NOMO-1 treated with dmso at 0.1 percent for 144 hours (cell line): Measurements from ENCODE around the gene YARS1.

Experiments
- DNase-seq: peaks from one replicate; lab custom pipeline; 2025; ENCODE audit not compliant: unreplicated experiment; lab: John Stamatoyannopoulos, UW

YARS1 gene

GRCh38 chr1:32748926-32749325 lies 68.2 kb downstream of the YARS1 start:
- DNase-seq, result no peak

GRCh38 chr1:32748348-32748747 lies 68.8 kb downstream of the YARS1 start:
- DNase-seq, result no peak

GRCh38 chr1:32746130-32746529 lies 71.0 kb downstream of the YARS1 start:
- DNase-seq, result no peak

GRCh38 chr1:32744071-32744425 lies 73.1 kb downstream of the YARS1 start:
- no peak for DNase-seq

GRCh38 chr1:32743380-32744070 lies 73.6 kb downstream of the YARS1 start:
- no peak for DNase-seq

GRCh38 chr1:32742956-32743355 lies 74.2 kb downstream of the YARS1 start:
- no peak for DNase-seq

GRCh38 chr1:32742199-32742947 lies 74.8 kb downstream of the YARS1 start:
- no peak for DNase-seq

GRCh38 chr1:32741413-32742198 lies 75.6 kb downstream of the YARS1 start:
- DNase-seq, result no peak

GRCh38 chr1:32741059-32741412 lies 76.1 kb downstream of the YARS1 start:
- no peak for DNase-seq

GRCh38 chr1:32736812-32737791 lies 80.1 kb downstream of the YARS1 start:
- DNase-seq, result no peak

GRCh38 chr1:32733582-32734321 lies 83.4 kb downstream of the YARS1 start:
- no peak for DNase-seq

GRCh38 chr1:32729254-32730046 lies 87.7 kb downstream of the YARS1 start:
- no peak for DNase-seq

GRCh38 chr1:32728413-32729077 lies 88.6 kb downstream of the YARS1 start:
- no peak for DNase-seq

- DNase-seq, result no peak
Observed at GRCh38 chr1:32727876-32728275, 89.3 kb downstream of the YARS1 start.

- no peak for DNase-seq
Observed at GRCh38 chr1:32725615-32725982, 91.6 kb downstream of the YARS1 start.
